ENCODE data around the gene UBR2.
"Not testable (repeated sequence)": the region's sequence is repeated elsewhere in the genome, so short reads cannot be mapped to it uniquely, and the experiment has no call there.

UBR2 gene

DNA sequence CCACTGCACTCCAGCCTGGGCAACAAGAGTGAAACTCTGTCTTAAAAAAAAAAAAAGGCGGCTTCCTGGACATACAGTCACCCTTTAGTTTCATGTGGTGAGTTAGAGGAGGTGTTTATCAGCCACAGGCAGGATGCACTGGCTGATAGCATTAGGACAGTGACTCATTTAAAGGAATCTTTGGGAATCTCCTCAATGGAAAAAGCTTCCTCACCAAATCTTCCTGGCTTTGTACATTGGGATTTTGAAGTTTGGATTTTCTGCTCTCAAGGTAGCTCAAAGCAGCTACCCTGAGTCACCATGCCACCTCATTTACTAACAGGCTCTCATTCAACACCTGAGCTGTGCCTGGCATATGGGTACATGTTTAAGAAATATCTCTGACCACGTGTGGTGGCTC, 138.4 kb downstream of the UBR2 start:
- Histone ChIP-seq H3K9ac (ENCODE audit: low read depth, low read length) (no peak overlapping the region), H3K4me3 (ENCODE audit: low read depth, low read length) (no peak overlapping the region), H3K27me3 (ENCODE audit: control insufficient read depth, insufficient read depth, low read length) (no peaks in the 10 kb centered on the region), H3K9me3 (ENCODE audit: control insufficient read depth, insufficient read depth, low read length) (no peaks in the 10 kb centered on the region), H3K36me3 (ENCODE audit: control insufficient read depth, insufficient read depth, low read length) (no peaks in the 10 kb centered on the region), H3K4me1 (ENCODE audit: control insufficient read depth, insufficient read depth, low read length) (no peaks in the 10 kb centered on the region)

DNA sequence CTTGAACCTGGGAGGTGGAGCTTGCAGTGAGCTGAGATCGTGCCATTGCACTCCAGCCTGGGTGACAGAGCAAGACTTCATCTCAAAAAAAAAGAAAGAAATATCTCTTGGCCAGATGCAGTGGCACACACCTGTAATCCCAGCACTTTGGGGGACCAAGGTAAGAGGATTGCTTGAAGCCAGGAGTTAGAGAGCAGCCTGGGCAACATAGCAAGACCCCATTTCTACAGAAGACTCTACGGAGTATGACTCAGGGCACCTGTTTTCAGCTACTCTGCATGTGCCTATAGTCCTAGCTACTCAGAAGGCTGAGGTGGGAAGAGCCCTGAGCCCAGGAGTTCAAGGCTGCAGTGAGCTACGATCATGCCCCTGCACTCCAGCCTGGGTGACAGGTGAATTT, 139.0 kb downstream of the UBR2 start:
- not testable (repeated sequence) for H3K36me3 ChIP-seq (ENCODE audit: control insufficient read depth, insufficient read depth, low read length); H3K4me1 ChIP-seq (ENCODE audit: control insufficient read depth, insufficient read depth, low read length); H3K4me3 ChIP-seq (ENCODE audit: low read depth, low read length); H3K27me3 ChIP-seq (ENCODE audit: control insufficient read depth, insufficient read depth, low read length); H3K9me3 ChIP-seq (ENCODE audit: control insufficient read depth, insufficient read depth, low read length); H3K9ac ChIP-seq (ENCODE audit: low read depth, low read length)

DNA sequence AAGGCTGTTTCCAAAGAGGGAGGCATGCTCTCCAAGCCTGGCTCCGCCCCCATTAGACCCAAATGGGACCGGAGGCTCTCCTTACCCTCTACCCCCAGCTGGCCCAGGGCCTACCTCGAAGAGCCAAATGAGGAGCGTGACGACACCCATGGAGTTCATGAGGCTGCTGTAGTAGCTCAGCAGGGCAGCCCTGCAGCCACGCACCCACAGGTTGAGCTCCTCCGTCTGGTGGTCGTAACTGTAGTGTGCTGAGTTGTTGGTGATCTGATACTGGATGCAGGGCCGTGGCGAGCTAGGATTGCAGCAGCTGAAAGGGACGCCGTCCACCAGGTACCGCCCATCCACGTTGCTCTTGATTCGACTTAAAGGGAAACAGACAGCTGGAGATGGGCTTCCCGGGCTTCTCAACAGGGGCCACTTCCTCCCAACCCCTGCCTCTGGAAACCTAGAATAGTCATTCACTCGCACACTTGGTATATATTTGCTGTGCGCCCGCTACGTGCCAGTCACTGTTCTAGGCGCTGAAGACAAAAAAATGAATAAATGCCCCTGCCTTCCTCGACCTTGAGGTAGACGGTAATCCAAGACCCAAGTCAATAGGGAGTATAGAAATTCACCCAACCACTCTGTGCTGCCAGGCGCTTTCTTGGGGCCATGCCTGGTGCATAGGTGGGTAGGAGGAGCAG, 140.6 kb downstream of the UBR2 start:
- no peaks in the 10 kb centered on the region for H3K27me3 ChIP-seq (ENCODE audit: control insufficient read depth, insufficient read depth, low read length)
- no peaks in the 10 kb centered on the region for H3K36me3 ChIP-seq (ENCODE audit: control insufficient read depth, insufficient read depth, low read length)
- no peaks in the 10 kb centered on the region for H3K9me3 ChIP-seq (ENCODE audit: control insufficient read depth, insufficient read depth, low read length)
- H3K4me3 ChIP-seq (ENCODE audit: low read depth, low read length), result peak overlapping the region; percentile 28
- no peak overlapping the region for H3K9ac ChIP-seq (ENCODE audit: low read depth, low read length)
- H3K4me1 ChIP-seq (ENCODE audit: control insufficient read depth, insufficient read depth, low read length), result no peaks in the 10 kb centered on the region

DNA sequence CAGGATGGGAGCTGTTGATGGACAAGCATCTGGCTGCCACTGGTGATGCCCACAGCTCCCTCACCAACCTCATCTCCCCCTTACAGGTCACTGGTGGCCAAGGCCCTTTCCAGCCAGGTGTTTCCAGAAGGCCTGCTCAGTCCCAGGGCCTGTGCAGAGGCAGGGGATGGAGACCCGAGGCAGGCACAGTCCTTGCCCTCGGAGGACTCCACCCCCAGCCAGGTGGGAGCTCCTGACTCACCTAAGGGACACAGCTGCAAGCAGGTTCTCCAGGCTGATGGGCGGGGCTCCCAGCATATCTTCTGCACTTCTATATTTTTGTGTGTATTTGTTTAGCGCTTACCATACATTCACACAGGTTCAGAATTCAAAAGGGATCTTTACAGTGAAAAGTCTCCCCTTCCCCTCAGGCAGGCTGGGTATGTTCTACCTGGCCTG, 141.1 kb downstream of the UBR2 start:
- Histone ChIP-seq H3K9me3 (ENCODE audit: control insufficient read depth, insufficient read depth, low read length) (no peaks in the 10 kb centered on the region), H3K4me1 (ENCODE audit: control insufficient read depth, insufficient read depth, low read length) (peaks cover under 1% of the 10 kb centered on the region), H3K36me3 (ENCODE audit: control insufficient read depth, insufficient read depth, low read length) (no peaks in the 10 kb centered on the region), H3K9ac (ENCODE audit: low read depth, low read length) (no peak overlapping the region), H3K4me3 (ENCODE audit: low read depth, low read length) (no peak overlapping the region), H3K27me3 (ENCODE audit: control insufficient read depth, insufficient read depth, low read length) (no peaks in the 10 kb centered on the region)

- Histone ChIP-seq H3K27me3 (ENCODE audit: control insufficient read depth, insufficient read depth, low read length) (no peaks in the 10 kb centered on the region), H3K9me3 (ENCODE audit: control insufficient read depth, insufficient read depth, low read length) (no peaks in the 10 kb centered on the region), H3K4me3 (ENCODE audit: low read depth, low read length) (no peak overlapping the region), H3K36me3 (ENCODE audit: control insufficient read depth, insufficient read depth, low read length) (no peaks in the 10 kb centered on the region), H3K9ac (ENCODE audit: low read depth, low read length) (no peak overlapping the region), H3K4me1 (ENCODE audit: control insufficient read depth, insufficient read depth, low read length) (peaks cover 9% of the 10 kb centered on the region)
Observed at GRCh38 chr6:42707595-42707994, 143.8 kb downstream of the UBR2 start.

GRCh38 chr6:42708096-42708495, 144.3 kb downstream of the UBR2 start:
- Histone ChIP-seq H3K4me3 (ENCODE audit: low read depth, low read length) (no peak overlapping the region), H3K9me3 (ENCODE audit: control insufficient read depth, insufficient read depth, low read length) (no peaks in the 10 kb centered on the region), H3K36me3 (ENCODE audit: control insufficient read depth, insufficient read depth, low read length) (no peaks in the 10 kb centered on the region), H3K27me3 (ENCODE audit: control insufficient read depth, insufficient read depth, low read length) (no peaks in the 10 kb centered on the region), H3K9ac (ENCODE audit: low read depth, low read length) (no peak overlapping the region), H3K4me1 (ENCODE audit: control insufficient read depth, insufficient read depth, low read length) (peaks cover 9% of the 10 kb centered on the region)

GRCh38 chr6:42709871-42710270, 146.0 kb downstream of the UBR2 start:
- Histone ChIP-seq H3K4me1 (ENCODE audit: control insufficient read depth, insufficient read depth, low read length) (peaks cover 9% of the 10 kb centered on the region), H3K9ac (ENCODE audit: low read depth, low read length) (no peak overlapping the region), H3K4me3 (ENCODE audit: low read depth, low read length) (no peak overlapping the region), H3K27me3 (ENCODE audit: control insufficient read depth, insufficient read depth, low read length) (no peaks in the 10 kb centered on the region), H3K36me3 (ENCODE audit: control insufficient read depth, insufficient read depth, low read length) (no peaks in the 10 kb centered on the region), H3K9me3 (ENCODE audit: control insufficient read depth, insufficient read depth, low read length) (no peaks in the 10 kb centered on the region)

GRCh38 chr6:42710316-42710715, 146.5 kb downstream of the UBR2 start:
- H3K4me3 ChIP-seq (ENCODE audit: low read depth, low read length), result no peak overlapping the region
- H3K36me3 ChIP-seq (ENCODE audit: control insufficient read depth, insufficient read depth, low read length), result no peaks in the 10 kb centered on the region
- no peak overlapping the region for H3K9ac ChIP-seq (ENCODE audit: low read depth, low read length)
- no peaks in the 10 kb centered on the region for H3K27me3 ChIP-seq (ENCODE audit: control insufficient read depth, insufficient read depth, low read length)
- peaks cover 9% of the 10 kb centered on the region for H3K4me1 ChIP-seq (ENCODE audit: control insufficient read depth, insufficient read depth, low read length)
- no peaks in the 10 kb centered on the region for H3K9me3 ChIP-seq (ENCODE audit: control insufficient read depth, insufficient read depth, low read length)

DNA sequence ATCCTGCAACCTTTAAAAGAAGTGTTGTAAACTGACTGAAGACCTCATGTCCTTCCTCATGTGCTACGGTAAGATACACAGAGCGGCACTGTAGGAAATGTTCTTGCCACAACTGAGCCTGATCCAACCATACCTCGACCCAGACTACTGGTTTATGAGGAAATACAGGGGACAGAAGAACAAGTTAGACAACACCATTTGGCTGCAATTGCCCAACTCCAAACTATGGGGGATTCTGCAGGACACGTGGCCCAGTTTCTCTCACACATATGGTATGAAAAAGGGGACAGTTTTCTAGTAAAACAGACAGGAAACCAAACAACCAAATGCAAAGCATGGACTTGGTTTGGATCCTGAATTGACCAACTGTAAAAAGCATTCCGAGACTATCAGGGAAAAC, 148.1 kb downstream of the UBR2 start:
- H3K9ac ChIP-seq (ENCODE audit: low read depth, low read length), result no peak overlapping the region
- no peaks in the 10 kb centered on the region for H3K27me3 ChIP-seq (ENCODE audit: control insufficient read depth, insufficient read depth, low read length)
- H3K4me1 ChIP-seq (ENCODE audit: control insufficient read depth, insufficient read depth, low read length), result peaks cover 9% of the 10 kb centered on the region
- H3K36me3 ChIP-seq (ENCODE audit: control insufficient read depth, insufficient read depth, low read length), result no peaks in the 10 kb centered on the region
- no peak overlapping the region for H3K4me3 ChIP-seq (ENCODE audit: low read depth, low read length)
- H3K9me3 ChIP-seq (ENCODE audit: control insufficient read depth, insufficient read depth, low read length), result no peaks in the 10 kb centered on the region

DNA sequence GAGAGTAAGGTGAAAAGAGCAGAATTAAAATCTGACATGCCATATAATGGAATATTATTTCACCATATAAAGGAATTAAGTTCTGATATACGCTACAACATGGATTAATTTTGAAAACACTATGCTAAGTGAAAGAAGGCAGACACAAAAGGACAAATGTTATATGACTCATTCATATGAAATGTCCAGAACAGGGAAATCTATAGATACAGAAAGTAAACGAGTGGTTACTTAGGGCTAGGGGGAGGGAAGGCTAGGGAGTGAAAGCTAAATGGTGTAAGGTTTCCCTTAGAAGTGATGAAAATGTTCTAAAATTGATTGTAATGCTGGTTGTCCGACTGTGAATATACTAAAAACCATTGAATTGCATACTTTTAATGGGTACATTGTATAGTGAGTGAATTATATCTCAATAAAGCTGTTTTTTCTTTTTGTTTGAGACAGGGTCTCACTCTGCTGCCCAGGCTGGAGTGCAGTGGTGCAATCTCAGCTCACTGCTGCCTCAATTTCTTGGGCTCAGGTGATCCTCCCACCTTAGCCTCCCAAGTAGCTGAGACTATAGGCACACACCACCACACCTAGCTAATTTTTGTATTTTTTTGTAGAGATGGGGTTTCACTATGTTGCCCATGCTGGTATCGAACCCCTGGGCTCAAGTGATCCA, 150.4 kb downstream of the UBR2 start:
- H3K4me1 ChIP-seq (ENCODE audit: control insufficient read depth, insufficient read depth, low read length), result peaks cover 9% of the 10 kb centered on the region

DNA sequence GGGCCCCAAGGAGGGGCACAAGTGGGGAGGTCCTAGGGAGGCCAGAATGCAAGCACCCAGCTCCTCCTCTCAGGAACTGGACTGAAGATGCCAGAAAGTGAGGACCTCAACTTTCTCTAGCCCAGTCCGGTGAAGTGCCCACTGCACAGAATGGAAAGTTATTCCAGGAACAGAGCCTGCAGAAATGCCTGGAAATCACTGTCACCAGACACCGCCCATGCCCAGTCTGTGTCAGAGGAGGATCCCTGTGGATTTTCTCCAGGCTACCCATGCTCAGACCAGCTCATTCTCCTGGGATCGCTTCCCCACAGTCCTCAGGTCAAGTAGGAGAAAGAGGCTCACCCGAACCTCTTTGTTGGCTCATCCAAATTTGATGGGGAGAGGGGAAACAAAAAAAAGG, 152.0 kb downstream of the UBR2 start:
- no peaks in the 10 kb centered on the region for H3K36me3 ChIP-seq (ENCODE audit: control insufficient read depth, insufficient read depth, low read length)
- no peaks in the 10 kb centered on the region for H3K27me3 ChIP-seq (ENCODE audit: control insufficient read depth, insufficient read depth, low read length)
- H3K9me3 ChIP-seq (ENCODE audit: control insufficient read depth, insufficient read depth, low read length), result no peaks in the 10 kb centered on the region
- H3K9ac ChIP-seq (ENCODE audit: low read depth, low read length), result no peak overlapping the region
- H3K4me1 ChIP-seq (ENCODE audit: control insufficient read depth, insufficient read depth, low read length), result peaks cover under 1% of the 10 kb centered on the region
- H3K4me3 ChIP-seq (ENCODE audit: low read depth, low read length), result no peak overlapping the region

More for the DNA sequence above, 150.4 kb downstream of the UBR2 start:
- Histone ChIP-seq H3K9ac (ENCODE audit: low read depth, low read length) (no peak overlapping the region), H3K4me3 (ENCODE audit: low read depth, low read length) (no peak overlapping the region), H3K9me3 (ENCODE audit: control insufficient read depth, insufficient read depth, low read length) (no peaks in the 10 kb centered on the region), H3K27me3 (ENCODE audit: control insufficient read depth, insufficient read depth, low read length) (no peaks in the 10 kb centered on the region), H3K36me3 (ENCODE audit: control insufficient read depth, insufficient read depth, low read length) (no peaks in the 10 kb centered on the region)

DNA sequence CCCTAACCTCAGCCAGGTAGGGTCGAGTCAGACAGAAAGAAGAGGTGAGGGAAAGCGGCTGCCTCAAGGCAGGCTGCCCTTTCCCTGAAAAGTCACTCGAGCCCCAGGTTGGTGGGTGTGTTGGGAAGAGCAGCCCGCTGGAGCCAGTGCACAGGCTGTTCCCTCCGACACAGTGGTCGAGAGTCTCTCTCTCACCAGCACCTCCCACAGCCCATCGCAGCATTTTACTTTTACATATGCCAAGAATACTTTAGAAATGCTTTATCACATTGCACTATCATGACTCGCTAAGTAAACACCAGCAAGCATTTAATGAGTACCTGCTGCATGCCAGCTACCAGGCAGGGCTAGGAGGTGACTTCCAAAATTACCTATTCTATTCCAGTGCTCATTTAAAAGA, 156.9 kb downstream of the UBR2 start:
- H3K9me3 ChIP-seq (ENCODE audit: control insufficient read depth, insufficient read depth, low read length), result no peaks in the 10 kb centered on the region
- H3K4me1 ChIP-seq (ENCODE audit: control insufficient read depth, insufficient read depth, low read length), result no peaks in the 10 kb centered on the region
- no peak overlapping the region for H3K4me3 ChIP-seq (ENCODE audit: low read depth, low read length)
- H3K36me3 ChIP-seq (ENCODE audit: control insufficient read depth, insufficient read depth, low read length), result no peaks in the 10 kb centered on the region
- H3K27me3 ChIP-seq (ENCODE audit: control insufficient read depth, insufficient read depth, low read length), result no peaks in the 10 kb centered on the region
- H3K9ac ChIP-seq (ENCODE audit: low read depth, low read length), result no peak overlapping the region

Measured in iPS-15b (cell line).